ENCODE results near the gene STK17B. TPM values are rescaled to one million over a fixed set of nuclear protein-coding genes. Genes with fewer than 3 reads are reported as not detected.
A peak's percentile ranks its signal among the peaks of the same experiment; 100 is the strongest.

STK17B gene
- total and polyA plus RNA-seq, 2 of the 13 experiments (the other 11 are each of a cell fraction or from before 2014, with no cell fraction given), result 1.6 to 4.5 TPM

DNA sequence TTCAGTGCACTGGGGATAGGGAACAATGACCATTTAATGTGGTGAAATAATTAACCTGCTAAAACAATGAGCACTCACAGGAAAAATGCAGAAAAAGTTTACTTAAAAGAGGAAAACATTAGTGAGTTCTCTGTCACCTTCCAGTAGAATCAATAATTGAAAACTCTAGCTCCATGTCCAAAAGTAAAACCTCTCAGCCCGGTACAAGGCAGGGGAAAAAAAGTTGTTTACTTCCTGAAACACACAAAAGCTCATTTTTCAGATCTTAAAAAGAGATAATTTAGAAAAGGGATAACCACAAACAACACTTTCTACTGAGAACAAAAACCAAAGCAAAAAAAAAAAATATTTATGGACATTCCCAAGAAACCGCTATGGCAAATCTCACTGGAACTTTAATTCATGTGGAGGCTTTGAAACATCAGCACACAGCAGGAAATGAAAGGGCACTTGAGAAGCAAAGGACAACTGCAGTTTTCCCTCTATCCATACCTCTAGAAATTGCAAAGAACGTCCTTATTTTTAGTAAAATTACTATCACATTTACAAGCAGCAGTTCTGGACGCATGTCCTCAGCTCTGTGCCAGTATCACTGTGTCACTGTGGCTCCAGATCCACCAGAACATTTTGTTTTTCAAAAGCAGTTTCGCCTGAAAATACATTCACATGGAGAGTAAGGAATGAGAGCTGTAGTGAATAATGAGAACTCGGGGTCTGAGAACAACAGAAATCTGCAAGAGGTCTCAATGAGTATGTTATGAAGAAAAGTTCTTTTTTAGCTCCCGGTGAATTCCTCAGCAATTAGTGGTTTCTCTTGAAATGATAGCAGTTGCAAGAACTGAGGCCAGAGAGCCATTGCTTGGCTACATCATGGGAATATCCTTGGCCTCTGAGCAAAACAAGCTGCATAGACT lies 58.1 kb downstream of the STK17B start:
- ChIA-PET CTCF (ENCODE audit: low intra/inter-chr PET ratio, low total read pairs) (no interaction called here), POLR2A (no interaction called here)
- Histone ChIP-seq H3K79me2 (ENCODE audit: insufficient read depth, low read length) (no peaks in the 10 kb centered on the region), H3K9me3 (ENCODE audit: low read length) (no peaks in the 10 kb centered on the region), H3K36me3 (replicated peaks in 1 of 2; ENCODE audit: control insufficient read depth in 1 of 2, insufficient read depth in 2 of 2, low read length in 2 of 2) (no peaks in the 10 kb centered on the region), H3K27me3 (ENCODE audit: control insufficient read depth in 1 of 2, insufficient read depth in 2 of 2, low read length in 2 of 2) (0 out of 5 replicates have a peak, but pooled peaks cover 0 to 4% of the 10 kb centered on the region in 2 experiments), H2AFZ (ENCODE audit: low read length) (no peak overlapping the region), H4K20me1 (ENCODE audit: insufficient read depth, low read length) (no peaks in the 10 kb centered on the region), H3K9ac (ENCODE audit: insufficient read depth, low read depth, low read length) (no peak overlapping the region), H3K27ac (ENCODE audit: extremely low read length, insufficient read depth, low read length) (no peak overlapping the region), H3K4me3 (replicated peaks in 1 of 3; ENCODE audit: insufficient read depth in 1 of 3, low read depth in 2 of 3, low read length in 3 of 3) (no peak overlapping the region), H3K4me1 (ENCODE audit: insufficient read depth, low read length) (peaks cover 6% of the 10 kb centered on the region; the same call in 1 of the 2 replicates), H3K4me2 (ENCODE audit: low read depth, low read length) (0 out of 2 replicates have a peak overlapping the region, but pooled peaks have one; percentile 2)
- DNase-seq (ENCODE audit: low spot score), result no peak
- BruUV-seq (replicated peaks), result no TSS peak
- no peak for TF ChIP-seq MED8 (CRISPR knock-in tag; IDR thresholded peaks at IDR 0.05; ENCODE audit: insufficient replicate concordance)
- TF ChIP-seq HMG20A (CRISPR knock-in tag; IDR thresholded peaks at IDR 0.05; ENCODE audit: borderline replicate concordance), result no peak
- TF ChIP-seq TEAD2 (CRISPR knock-in tag; IDR thresholded peaks at IDR 0.05), result no peak
- no peak for TF ChIP-seq MYNN (CRISPR knock-in tag; IDR thresholded peaks at IDR 0.05; ENCODE audit: low read depth)
- in situ Hi-C loops (cut with HindIII; ENCODE audit: extremely low pct_ligation_motif_present, low pct_unique_long_range_greater_than_20kb) (no loop called here), intact Hi-C loops (cut with micrococcal nuclease; ENCODE audit: unreplicated experiment) (no loop called here)
- 11% methylated on average over 7 of the region's 7 CpGs for WGBS (ENCODE audit: low lambda C conversion rate)
- no peak for ATAC-seq
- no peak for FAIRE-seq

DNA sequence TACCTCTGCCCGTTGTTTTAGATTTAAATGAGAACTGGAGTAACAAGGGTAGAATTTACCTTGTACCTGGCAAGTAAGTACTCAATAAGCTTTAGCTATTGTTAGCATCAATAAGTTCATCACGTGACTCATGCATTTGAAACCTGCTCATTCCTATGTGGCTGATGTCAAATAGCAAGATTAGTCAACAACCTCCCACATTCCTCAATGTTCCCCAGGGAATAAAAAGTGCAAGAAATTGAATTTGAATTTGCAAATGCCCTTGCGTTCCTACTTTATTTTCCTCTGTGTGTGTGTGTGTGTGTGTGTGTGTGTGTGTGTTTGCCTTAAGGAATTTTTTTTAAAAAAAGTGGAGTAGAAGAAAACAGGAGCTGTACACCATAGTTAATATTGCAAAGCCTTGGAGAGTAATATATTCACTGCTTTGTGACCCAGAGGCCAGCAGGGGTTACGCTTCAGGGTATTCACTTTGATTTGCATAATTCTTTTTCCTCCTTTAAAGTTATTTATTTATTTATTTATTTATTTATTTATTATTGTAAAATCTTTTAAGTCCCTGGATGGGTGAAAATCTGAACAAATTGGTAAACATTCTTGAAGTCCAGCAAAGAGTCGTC lies 58.9 kb downstream of the STK17B start:
- DNase-seq (ENCODE audit: low spot score) (no peak), FAIRE-seq (no peak), ATAC-seq (no peak)
- Histone ChIP-seq H3K4me3 (replicated peaks in 1 of 3; ENCODE audit: insufficient read depth in 1 of 3, low read depth in 2 of 3, low read length in 3 of 3) (no peak overlapping the region), H3K79me2 (ENCODE audit: insufficient read depth, low read length) (no peaks in the 10 kb centered on the region), H3K27ac (ENCODE audit: extremely low read length, insufficient read depth, low read length) (no peak overlapping the region), H3K36me3 (replicated peaks in 1 of 2; ENCODE audit: control insufficient read depth in 1 of 2, insufficient read depth in 2 of 2, low read length in 2 of 2) (no peaks in the 10 kb centered on the region), H2AFZ (ENCODE audit: low read length) (no peak overlapping the region), H3K4me1 (ENCODE audit: insufficient read depth, low read length) (peaks cover 6% of the 10 kb centered on the region; the same call in 1 of the 2 replicates), H3K9me3 (ENCODE audit: low read length) (no peaks in the 10 kb centered on the region), H3K27me3 (ENCODE audit: control insufficient read depth in 1 of 2, insufficient read depth in 2 of 2, low read length in 2 of 2) (0 out of 5 replicates have a peak, but pooled peaks cover 0 to 4% of the 10 kb centered on the region in 2 experiments), H4K20me1 (ENCODE audit: insufficient read depth, low read length) (no peaks in the 10 kb centered on the region), H3K4me2 (ENCODE audit: low read depth, low read length) (no peak overlapping the region), H3K9ac (ENCODE audit: insufficient read depth, low read depth, low read length) (no peak overlapping the region)
- intact Hi-C loops (cut with micrococcal nuclease; ENCODE audit: unreplicated experiment) (no loop called here), in situ Hi-C loops (cut with HindIII; ENCODE audit: extremely low pct_ligation_motif_present, low pct_unique_long_range_greater_than_20kb) (no loop called here)
- TF ChIP-seq, protein P1, sequence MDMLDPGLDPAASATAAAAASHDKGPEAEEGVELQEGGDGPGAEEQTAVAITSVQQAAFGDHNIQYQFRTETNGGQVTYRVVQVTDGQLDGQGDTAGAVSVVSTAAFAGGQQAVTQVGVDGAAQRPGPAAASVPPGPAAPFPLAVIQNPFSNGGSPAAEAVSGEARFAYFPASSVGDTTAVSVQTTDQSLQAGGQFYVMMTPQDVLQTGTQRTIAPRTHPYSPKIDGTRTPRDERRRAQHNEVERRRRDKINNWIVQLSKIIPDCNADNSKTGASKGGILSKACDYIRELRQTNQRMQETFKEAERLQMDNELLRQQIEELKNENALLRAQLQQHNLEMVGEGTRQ (IDR thresholded peaks at IDR 0.05; ENCODE audit: low read depth, low read length), result peak; percentile 71
- TF ChIP-seq, protein P1 (CRISPR knock-in tag; IDR thresholded peaks at IDR 0.05; ENCODE audit: borderline replicate concordance), result no peak; the same call in 1 of the 2 replicates
- TF ChIP-seq, protein P2, sequence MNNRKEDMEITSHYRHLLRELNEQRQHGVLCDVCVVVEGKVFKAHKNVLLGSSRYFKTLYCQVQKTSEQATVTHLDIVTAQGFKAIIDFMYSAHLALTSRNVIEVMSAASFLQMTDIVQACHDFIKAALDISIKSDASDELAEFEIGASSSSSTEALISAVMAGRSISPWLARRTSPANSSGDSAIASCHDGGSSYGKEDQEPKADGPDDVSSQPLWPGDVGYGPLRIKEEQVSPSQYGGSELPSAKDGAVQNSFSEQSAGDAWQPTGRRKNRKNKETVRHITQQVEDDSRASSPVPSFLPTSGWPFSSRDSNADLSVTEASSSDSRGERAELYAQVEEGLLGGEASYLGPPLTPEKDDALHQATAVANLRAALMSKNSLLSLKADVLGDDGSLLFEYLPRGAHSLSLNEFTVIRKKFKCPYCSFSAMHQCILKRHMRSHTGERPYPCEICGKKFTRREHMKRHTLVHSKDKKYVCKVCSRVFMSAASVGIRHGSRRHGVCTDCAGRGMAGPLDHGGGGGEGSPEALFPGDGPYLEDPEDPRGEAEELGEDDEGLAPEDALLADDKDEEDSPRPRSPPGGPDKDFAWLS (CRISPR knock-in tag; IDR thresholded peaks at IDR 0.05; ENCODE audit: borderline replicate concordance), result no peak
- TF ChIP-seq RAD51 (IDR thresholded peaks at IDR 0.05; ENCODE audit: borderline replicate concordance), result peak; percentile 77; the same call in 1 of the 2 replicates
- TF ChIP-seq, protein P3, sequence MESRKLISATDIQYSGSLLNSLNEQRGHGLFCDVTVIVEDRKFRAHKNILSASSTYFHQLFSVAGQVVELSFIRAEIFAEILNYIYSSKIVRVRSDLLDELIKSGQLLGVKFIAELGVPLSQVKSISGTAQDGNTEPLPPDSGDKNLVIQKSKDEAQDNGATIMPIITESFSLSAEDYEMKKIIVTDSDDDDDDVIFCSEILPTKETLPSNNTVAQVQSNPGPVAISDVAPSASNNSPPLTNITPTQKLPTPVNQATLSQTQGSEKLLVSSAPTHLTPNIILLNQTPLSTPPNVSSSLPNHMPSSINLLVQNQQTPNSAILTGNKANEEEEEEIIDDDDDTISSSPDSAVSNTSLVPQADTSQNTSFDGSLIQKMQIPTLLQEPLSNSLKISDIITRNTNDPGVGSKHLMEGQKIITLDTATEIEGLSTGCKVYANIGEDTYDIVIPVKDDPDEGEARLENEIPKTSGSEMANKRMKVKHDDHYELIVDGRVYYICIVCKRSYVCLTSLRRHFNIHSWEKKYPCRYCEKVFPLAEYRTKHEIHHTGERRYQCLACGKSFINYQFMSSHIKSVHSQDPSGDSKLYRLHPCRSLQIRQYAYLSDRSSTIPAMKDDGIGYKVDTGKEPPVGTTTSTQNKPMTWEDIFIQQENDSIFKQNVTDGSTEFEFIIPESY (CRISPR knock-in tag; IDR thresholded peaks at IDR 0.05), result no peak
- no TSS peak for BruUV-seq (replicated peaks)
- POLR2A ChIA-PET, result no interaction called here
- 31% methylated on average over 5 of the region's 5 CpGs for WGBS (ENCODE audit: low lambda C conversion rate)
- CTCF ChIA-PET (ENCODE audit: low intra/inter-chr PET ratio, low total read pairs), result no interaction called here

Measured in HepG2 (cell line).